IPS-20b (cell line): ENCODE data around the gene THAP11.

Experiments used
- H3K27ac ChIP-seq: one replicate; pipeline ENCODE4 v1.5.1; 2013; ENCODE audit warnings: low read length
- H3K27me3 ChIP-seq: 2 replicates; pipeline ENCODE4 v1.6.1; 2013; ENCODE audit warnings: mild to moderate bottlenecking, low read length, inconsistent platforms; ENCODE audit not compliant: insufficient read depth
- H3K36me3 ChIP-seq: 2 replicates; pipeline ENCODE4 v1.6.1; 2013; ENCODE audit warnings: low read depth, mild to moderate bottlenecking, inconsistent platforms, low read length, moderate library complexity; ENCODE audit not compliant: insufficient read depth
- H3K4me1 ChIP-seq: 2 replicates; pipeline ENCODE4 v1.6.1; 2013; ENCODE audit warnings: mild to moderate bottlenecking, control low read depth, inconsistent platforms, low read length, moderate library complexity; ENCODE audit not compliant: insufficient read depth
- H3K4me3 ChIP-seq: 2 replicates; pipeline ENCODE4 v1.5.1; 2013; ENCODE audit warnings: mild to moderate bottlenecking, low read length, inconsistent platforms
- H3K9ac ChIP-seq: 2 replicates; pipeline ENCODE4 v1.6.1; 2013; ENCODE audit warnings: low read depth, mild to moderate bottlenecking, inconsistent platforms, low read length, moderate library complexity
- H3K9me3 ChIP-seq: 2 replicates; pipeline ENCODE4 v1.6.1; 2013; ENCODE audit warnings: mild to moderate bottlenecking, low read depth, low read length, inconsistent platforms; ENCODE audit not compliant: insufficient read depth

THAP11 gene

DNA sequence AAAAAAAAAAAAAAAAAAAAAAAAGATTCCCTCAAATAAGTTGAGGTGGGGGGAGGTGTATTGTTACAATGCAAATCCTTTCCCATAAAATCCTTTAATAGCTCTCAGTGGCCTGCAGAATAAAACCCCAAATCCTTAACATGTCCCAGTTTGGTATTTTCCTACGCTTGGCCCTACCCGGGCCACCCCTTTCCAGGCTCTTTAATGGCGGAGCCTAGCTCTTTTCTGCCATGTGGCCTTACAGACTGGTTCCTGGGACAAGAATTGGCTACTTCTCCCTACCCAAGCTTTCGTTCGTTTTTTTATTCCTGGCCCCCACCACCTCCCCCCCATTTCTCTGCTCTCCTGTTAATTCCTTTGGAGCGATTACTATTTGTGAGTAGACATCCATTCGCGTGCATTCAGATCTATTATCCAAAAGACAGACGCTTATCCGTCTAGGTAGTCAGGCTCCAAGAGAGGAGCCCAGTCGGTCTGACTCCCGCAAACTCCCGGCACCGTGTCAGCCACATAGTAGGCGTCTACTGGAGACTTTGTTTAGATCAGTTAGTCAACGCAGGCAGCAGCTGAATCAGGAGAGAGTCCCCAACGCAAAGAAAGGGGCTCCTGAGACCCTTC lies 813 bp upstream of the THAP11 start:
- Histone ChIP-seq H3K36me3 (no peaks in the 10 kb centered on the region), H3K27ac (no peak overlapping the region), H3K4me3 (peak overlapping the region; percentile 90; the same call in 1 of the 2 replicates), H3K4me1 (peaks cover 32% of the 10 kb centered on the region), H3K27me3 (no peaks in the 10 kb centered on the region), H3K9ac (peak overlapping the region; percentile 87; the same call in 1 of the 2 replicates), H3K9me3 (no peaks in the 10 kb centered on the region)

DNA sequence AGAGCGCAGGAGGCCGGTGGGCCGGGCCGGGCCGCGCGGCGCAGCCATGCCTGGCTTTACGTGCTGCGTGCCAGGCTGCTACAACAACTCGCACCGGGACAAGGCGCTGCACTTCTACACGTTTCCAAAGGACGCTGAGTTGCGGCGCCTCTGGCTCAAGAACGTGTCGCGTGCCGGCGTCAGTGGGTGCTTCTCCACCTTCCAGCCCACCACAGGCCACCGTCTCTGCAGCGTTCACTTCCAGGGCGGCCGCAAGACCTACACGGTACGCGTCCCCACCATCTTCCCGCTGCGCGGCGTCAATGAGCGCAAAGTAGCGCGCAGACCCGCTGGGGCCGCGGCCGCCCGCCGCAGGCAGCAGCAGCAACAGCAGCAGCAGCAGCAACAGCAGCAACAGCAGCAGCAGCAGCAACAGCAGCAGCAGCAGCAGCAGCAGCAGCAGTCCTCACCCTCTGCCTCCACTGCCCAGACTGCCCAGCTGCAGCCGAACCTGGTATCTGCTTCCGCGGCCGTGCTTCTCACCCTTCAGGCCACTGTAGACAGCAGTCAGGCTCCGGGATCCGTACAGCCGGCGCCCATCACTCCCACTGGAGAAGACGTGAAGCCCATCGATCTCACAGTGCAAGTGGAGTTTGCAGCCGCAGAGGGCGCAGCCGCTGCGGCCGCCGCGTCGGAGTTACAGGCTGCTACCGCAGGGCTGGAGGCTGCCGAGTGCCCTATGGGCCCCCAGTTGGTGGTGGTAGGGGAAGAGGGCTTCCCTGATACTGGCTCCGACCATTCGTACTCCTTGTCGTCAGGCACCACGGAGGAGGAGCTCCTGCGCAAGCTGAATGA lies 606 bp downstream of the THAP11 start:
- Histone ChIP-seq H3K4me1 (peaks cover 33% of the 10 kb centered on the region), H3K27ac (no peak overlapping the region), H3K9ac (peak overlapping the region; percentile 87; the same call in 1 of the 2 replicates), H3K36me3 (no peaks in the 10 kb centered on the region), H3K4me3 (peak overlapping the region; percentile 90), H3K27me3 (no peaks in the 10 kb centered on the region), H3K9me3 (no peaks in the 10 kb centered on the region)

DNA sequence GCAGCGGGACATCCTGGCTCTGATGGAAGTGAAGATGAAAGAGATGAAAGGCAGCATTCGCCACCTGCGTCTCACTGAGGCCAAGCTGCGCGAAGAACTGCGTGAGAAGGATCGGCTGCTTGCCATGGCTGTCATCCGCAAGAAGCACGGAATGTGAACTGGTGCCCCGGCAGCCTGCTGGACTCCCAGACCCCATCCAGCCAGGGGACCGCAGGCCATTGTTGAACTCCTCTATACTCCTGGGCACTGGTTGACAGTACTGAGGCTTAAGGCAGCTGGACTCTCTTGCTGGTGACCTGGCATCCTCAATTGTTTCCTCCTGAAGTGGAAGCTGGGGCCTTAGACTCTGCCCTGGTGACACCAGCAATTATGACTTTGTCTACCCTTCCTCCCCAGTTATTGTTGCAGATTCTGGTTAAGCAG lies 1.2 kb downstream of the THAP11 start:
- H3K9me3 ChIP-seq = no peaks in the 10 kb centered on the region
- H3K4me1 ChIP-seq = peaks cover 38% of the 10 kb centered on the region
- peak overlapping the region; percentile 87; the same call in 1 of the 2 replicates for H3K9ac ChIP-seq
- peak overlapping the region; percentile 90 for H3K4me3 ChIP-seq
- no peak overlapping the region for H3K27ac ChIP-seq
- no peaks in the 10 kb centered on the region for H3K36me3 ChIP-seq
- no peaks in the 10 kb centered on the region for H3K27me3 ChIP-seq

DNA sequence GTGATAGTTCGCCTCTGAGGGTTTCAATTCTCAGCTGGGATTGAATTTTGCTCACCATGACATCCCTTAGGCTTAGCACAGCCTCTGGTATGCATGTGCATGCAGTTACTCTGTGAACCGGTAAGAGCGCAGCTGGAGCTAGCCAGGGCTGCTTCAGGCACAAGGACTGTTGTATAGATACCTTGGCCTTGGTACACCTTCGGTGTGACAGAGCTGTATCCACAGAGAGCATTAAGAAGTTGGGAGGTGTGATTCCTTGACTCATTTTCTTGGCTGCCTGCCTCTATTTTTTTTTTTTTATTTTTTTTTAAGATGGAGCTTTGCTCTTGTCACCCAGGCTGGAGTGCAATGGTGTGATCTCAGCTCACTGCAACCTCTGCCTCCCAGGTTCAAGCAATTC lies 2.4 kb downstream of the THAP11 start:
- no peaks in the 10 kb centered on the region for H3K9me3 ChIP-seq
- H3K27me3 ChIP-seq = no peaks in the 10 kb centered on the region
- H3K9ac ChIP-seq = no peak overlapping the region
- peaks cover 6% of the 10 kb centered on the region for H3K36me3 ChIP-seq
- no peak overlapping the region for H3K27ac ChIP-seq
- H3K4me3 ChIP-seq = peak overlapping the region; percentile 90
- H3K4me1 ChIP-seq = peaks cover 40% of the 10 kb centered on the region

DNA sequence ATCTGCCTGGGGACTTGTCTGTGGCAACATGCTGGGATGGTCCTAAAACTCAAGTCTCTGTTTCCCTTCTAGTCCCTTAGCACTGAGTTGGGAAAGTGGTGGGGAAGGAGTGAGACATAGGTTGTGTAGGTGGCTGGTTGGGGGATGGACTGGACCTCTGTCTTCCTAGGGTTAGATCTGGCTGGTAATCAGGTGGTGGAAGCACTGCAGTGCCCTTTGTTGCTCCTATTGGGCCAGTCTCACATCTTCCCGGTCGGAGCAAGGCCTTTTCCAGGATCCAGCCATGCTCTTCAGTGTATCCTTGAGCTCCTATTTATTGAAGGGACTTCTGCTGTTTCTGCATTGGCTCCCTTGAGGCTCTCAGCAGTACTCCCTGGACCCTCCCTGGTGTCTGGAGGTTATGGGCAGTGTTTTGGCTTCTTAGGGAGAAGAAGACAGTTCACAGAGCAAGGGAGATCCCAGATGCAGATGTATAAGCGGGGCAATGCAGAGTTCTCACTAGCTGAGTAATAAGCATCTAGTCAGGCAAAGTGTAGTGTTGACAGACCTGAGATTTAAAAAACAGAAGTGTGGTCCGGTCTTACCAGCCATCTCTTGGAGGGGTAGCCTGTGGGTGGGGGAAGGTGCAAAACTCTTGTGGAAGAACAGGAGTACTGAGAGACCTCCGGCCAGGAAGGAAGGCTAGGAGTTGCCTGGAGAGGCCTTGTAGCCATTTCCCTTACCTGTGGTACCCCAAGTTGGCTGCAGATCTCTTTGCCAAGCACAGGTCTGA lies 3.4 kb downstream of the THAP11 start:
- peaks cover 8% of the 10 kb centered on the region for H3K36me3 ChIP-seq
- H3K27ac ChIP-seq = peak overlapping the region; percentile 96
- peaks cover 40% of the 10 kb centered on the region for H3K4me1 ChIP-seq

DNA sequence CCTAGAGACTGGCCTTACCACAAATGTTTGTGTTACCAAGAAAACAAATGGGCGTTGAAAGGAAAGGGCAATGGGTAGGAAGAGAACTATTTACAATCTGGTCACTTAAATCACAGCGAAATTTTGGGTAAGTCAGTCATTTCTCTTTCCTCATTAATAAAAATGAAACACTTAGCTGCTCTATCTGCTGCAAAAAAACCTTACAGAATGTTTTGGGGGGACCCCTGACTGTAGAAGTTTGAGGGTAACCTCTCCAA lies 3.9 kb downstream of the THAP11 start:
- Histone ChIP-seq H3K9me3 (no peaks in the 10 kb centered on the region), H3K36me3 (peaks cover 10% of the 10 kb centered on the region), H3K27ac (peak overlapping the region; percentile 96), H3K27me3 (no peaks in the 10 kb centered on the region), H3K9ac (peak overlapping the region; percentile 95), H3K4me3 (peak overlapping the region; percentile 97), H3K4me1 (peaks cover 40% of the 10 kb centered on the region)

More for the DNA sequence above, 3.4 kb downstream of the THAP11 start:
- H3K9ac ChIP-seq = peak overlapping the region; percentile 95
- no peaks in the 10 kb centered on the region for H3K27me3 ChIP-seq
- H3K4me3 ChIP-seq = peak overlapping the region; percentile 97
- H3K9me3 ChIP-seq = no peaks in the 10 kb centered on the region

DNA sequence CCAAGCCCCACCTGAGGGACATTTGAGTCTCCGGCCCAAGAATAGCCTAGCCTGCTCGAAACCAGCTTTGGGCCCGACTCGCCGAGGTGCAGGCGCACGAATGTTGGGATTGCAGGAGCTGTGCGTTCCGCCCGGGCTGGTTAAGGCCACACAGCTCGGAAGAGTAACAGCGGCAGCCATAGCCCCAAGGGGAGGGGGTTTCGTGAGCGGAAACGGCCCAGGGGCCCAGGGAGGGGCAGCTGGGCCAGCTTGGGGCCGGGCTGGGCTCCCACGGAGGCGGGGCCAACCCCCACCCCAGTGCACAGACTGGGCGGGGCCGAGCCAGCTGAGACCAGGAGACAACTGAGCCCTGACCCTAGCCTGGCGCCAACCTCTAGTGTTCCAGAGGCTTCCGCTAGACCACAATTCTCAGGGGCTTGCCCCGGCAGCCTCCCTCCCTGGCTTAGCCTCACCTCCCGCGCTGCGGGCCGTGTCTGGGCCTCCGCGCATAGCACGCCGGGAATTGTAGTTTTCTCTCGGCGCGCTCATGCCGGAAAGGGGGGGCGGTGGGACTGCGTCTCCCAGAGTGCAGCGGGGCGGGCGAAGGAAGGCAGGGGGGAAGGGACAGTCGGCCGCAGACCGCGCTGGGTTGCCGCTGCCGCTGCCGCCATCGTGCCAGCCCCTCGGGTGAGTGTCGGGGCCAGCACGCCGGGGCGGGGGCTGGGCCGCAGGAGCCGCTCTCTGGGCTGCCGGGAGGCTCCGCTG lies 4.4 kb downstream of the THAP11 start, which contains the start of gene NUTF2:
TSS of gene NUTF2 (plus strand) at position 614 of the 744 bp plus-strand sequence. CDS start 18,198 bp downstream, outside the sequence.
- peak within 1 kb of the TSS; percentile 95 for H3K9ac ChIP-seq
- H3K27me3 ChIP-seq = no peaks in the 10 kb centered on the region
- peaks cover 10% of the 10 kb centered on the region for H3K36me3 ChIP-seq
- peak within 1 kb of the TSS; percentile 96 for H3K27ac ChIP-seq
- peaks cover 36% of the 10 kb centered on the region for H3K4me1 ChIP-seq
- peak within 1 kb of the TSS; percentile 97 for H3K4me3 ChIP-seq
- no peaks in the 10 kb centered on the region for H3K9me3 ChIP-seq

DNA sequence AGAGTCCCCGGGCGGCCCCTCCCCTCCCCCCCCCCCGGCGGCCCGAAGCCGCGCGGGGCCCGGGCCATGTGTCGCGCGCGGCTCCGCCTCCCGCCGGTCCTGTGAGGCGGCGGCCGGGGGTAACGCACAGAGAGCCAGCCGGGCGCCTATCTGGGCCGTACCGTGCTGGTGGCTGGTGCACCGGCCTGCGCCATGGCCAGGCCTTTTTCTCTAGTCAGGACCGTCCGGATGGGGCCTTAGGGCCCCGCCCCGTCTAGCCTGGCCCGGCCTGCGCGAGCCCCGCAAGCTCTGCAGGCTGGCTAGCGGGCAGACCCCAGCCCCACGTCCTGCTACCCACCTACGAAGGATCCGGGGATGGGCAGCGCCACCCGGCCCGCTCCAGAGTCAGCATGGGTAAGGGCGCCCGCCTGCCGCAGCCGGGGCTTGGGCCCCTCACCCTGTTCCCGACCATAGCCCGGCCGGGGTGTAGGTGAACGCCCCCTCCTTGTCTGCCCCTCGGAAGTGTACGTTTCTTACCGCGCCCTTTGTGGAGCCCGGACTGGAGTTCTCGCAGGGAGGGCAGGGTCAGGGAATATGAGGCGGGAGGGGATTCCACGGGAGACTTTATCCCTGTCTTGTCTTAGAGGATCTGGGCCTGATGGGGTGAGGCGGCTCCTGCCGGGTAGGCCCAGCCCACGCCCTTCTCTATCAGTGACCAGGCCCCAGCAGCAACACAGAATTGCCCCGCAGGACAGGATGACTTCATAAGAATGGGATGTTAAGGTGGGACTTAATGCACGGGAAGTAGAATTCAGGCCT lies 5.1 kb downstream of the THAP11 start, which contains the start of gene CENPT:
TSS of gene CENPT (minus strand) at position 630 of the 798 bp plus-strand sequence. CDS start 13,834 bp downstream, outside the sequence.
- no peaks in the 10 kb centered on the region for H3K27me3 ChIP-seq
- peaks cover 35% of the 10 kb centered on the region for H3K4me1 ChIP-seq
- H3K4me3 ChIP-seq = peak within 1 kb of the TSS; percentile 97
- H3K36me3 ChIP-seq = peaks cover 10% of the 10 kb centered on the region
- peak within 1 kb of the TSS; percentile 96 for H3K27ac ChIP-seq
- H3K9ac ChIP-seq = peak within 1 kb of the TSS; percentile 95
- no peaks in the 10 kb centered on the region for H3K9me3 ChIP-seq

DNA sequence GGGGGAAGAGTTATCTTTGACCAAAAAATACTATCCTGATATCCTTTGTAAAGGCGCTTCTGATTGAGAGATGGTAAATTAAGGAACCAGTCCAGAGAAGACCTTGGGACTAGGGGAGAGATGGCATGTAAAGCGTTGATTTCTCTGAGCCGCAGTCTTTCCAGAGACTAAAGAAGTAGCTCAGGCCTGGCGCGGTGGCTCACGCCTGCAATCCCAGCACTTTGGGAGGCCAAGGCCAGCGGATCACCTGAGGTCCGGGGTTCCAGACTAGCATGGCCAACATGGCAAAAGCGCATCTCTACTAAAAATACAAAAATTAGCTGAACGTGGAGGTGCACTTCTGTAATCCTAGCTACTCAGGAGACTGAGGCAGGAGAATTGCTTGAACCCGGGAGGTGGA lies 6.0 kb downstream of the THAP11 start:
- Histone ChIP-seq H3K27ac (no peak overlapping the region), H3K4me3 (peak overlapping the region; percentile 97), H3K36me3 (peaks cover 10% of the 10 kb centered on the region), H3K9me3 (no peaks in the 10 kb centered on the region), H3K9ac (peak overlapping the region; percentile 95; the same call in 1 of the 2 replicates), H3K27me3 (no peaks in the 10 kb centered on the region), H3K4me1 (peaks cover 34% of the 10 kb centered on the region)

DNA sequence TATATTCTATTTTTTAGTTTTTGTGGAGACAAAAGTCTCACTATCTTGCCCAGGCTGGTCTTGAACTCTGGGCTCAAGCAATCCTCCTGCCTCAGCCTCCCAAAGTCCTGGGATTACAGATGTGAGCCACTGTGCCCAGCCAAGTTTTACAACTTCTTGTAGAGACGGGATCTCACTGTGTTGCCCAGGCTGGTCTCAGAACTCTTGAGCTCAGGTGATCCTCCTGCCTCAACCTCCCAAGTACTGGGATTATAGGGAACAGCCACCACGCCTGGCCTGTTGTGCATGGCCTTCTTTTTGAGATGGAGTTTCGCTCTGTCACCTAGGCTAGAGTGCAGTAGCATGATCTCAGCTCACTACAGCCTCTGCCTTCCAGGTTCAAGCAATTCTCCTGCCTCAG lies 11.6 kb downstream of the THAP11 start:
- Histone ChIP-seq H3K4me3 (no peak overlapping the region), H3K9me3 (no peaks in the 10 kb centered on the region), H3K27ac (no peak overlapping the region), H3K27me3 (no peaks in the 10 kb centered on the region), H3K9ac (no peak overlapping the region), H3K4me1 (peaks cover 19% of the 10 kb centered on the region), H3K36me3 (peaks cover 14% of the 10 kb centered on the region)
